K562 (cell line): ENCODE measurements around the gene LRRTM3. TPM values are rescaled to one million over a fixed set of nuclear protein-coding genes. Genes with fewer than 3 reads are reported as not detected.

Source experiments
- ATAC-seq: fragments of 200-7000 bp; cut with Tn5 transposase; 3 replicates; pipeline ENCODE4 v1.9.1; 2020; ENCODE audit warnings: moderate library complexity
- BruUV-seq: library from RNA; stranded (reverse); fragments of 400-500 nt; replicated peaks from 2 replicates; lab custom pipeline; 2021; lab: Mats Ljungman, UMichigan
- CTCF ChIA-PET: fragments of 300-600 bp; formaldehyde crosslinking; extraction: SDS; loops from one replicate; lab custom pipeline; 2021; ENCODE audit warnings: low intra/inter-chr PET ratio; lab: Yijun Ruan, JAX
- POLR2A ChIA-PET: fragments of 300-600, 350-650 bp; sonication (Branson Sonifier 250); formaldehyde crosslinking; extraction: SDS; loops from one replicate; lab custom pipeline; 2021; ENCODE audit warnings: antibody characterized with exemption, inconsistent platforms; lab: Yijun Ruan, JAX
- DNase-seq, 4 experiments: peaks; one replicate each; pipeline versions ENCODE4 v3.0.0 to v3.0.0-alpha.2; 2011 to 2018; ENCODE audit warnings: low spot score in 3 of 4, mixed read lengths in 3 of 4; ENCODE audit errors: extremely low read depth in 1 of 4
- FAIRE-seq: peaks from 2 replicates; lab custom pipeline; 2011; peaks lifted over from hg19 to GRCh38; lab: Jason Lieb, UNC
- H2AFZ ChIP-seq: 2 replicates; pipeline ENCODE4 v1.6.0; 2011; ENCODE audit warnings: low read depth, low read length, control low read depth, inconsistent platforms
- H3K27ac ChIP-seq: fragments of 200-600 bp; 3 replicates; pipeline ENCODE4 v1.8.0; 2011; ENCODE audit warnings: low read depth, mild to moderate bottlenecking, control low read depth, inconsistent platforms, low read length, moderate library complexity, mixed read lengths; ENCODE audit errors: extremely low read depth
- H3K27me3 ChIP-seq, 2 experiments: fragments of 300-600 bp in 1 of 2; 2 replicates in 1 of 2; 3 replicates in 1 of 2; pipeline versions ENCODE4 v1.6.0 to v1.8.0; 2011; ENCODE audit warnings: inconsistent platforms in 2 of 2, low read length in 2 of 2, mild to moderate bottlenecking in 1 of 2, mixed read lengths in 1 of 2, moderate library complexity in 1 of 2; ENCODE audit not compliant: control insufficient read depth in 2 of 2, insufficient read depth in 2 of 2
- H3K36me3 ChIP-seq: fragments of 300-600 bp; 3 replicates; pipeline ENCODE4 v1.8.0; 2011; ENCODE audit warnings: mild to moderate bottlenecking, low read length, inconsistent platforms; ENCODE audit not compliant: control insufficient read depth, insufficient read depth
- H3K4me1 ChIP-seq, 2 experiments: fragments of 200-600 bp in 1 of 2; replicated peaks in 1 of 2; 2 replicates in 1 of 2; 3 replicates in 1 of 2; pipeline versions ENCODE4 v1.5.1 to v1.8.0; 2011; ENCODE audit warnings: inconsistent platforms in 2 of 2, low read length in 2 of 2, mild to moderate bottlenecking in 1 of 2, mixed read lengths in 1 of 2, moderate library complexity in 1 of 2; ENCODE audit not compliant: control insufficient read depth in 2 of 2, insufficient read depth in 2 of 2
- H3K4me2 ChIP-seq: 2 replicates; pipeline ENCODE4 v1.6.1; 2011; ENCODE audit warnings: low read length, control low read depth, inconsistent platforms, mixed read lengths; ENCODE audit not compliant: insufficient read depth
- H3K4me3 ChIP-seq: fragments of 200-600 bp; sonication (generic), shearing (Covaris generic); 2 replicates; pipeline ENCODE4 v1.5.1; 2016; ENCODE audit warnings: control low read depth, inconsistent platforms
- H3K79me2 ChIP-seq: fragments of 200-600 bp; 3 replicates; pipeline ENCODE4 v1.8.0; 2011; ENCODE audit warnings: low read length, inconsistent platforms; ENCODE audit not compliant: control insufficient read depth, insufficient read depth
- H3K9ac ChIP-seq, 2 experiments: 2 replicates each; pipeline versions ENCODE4 v1.6.0 to v1.6.1; 2011; ENCODE audit warnings: low read depth in 2 of 2, low read length in 2 of 2, control low read depth in 1 of 2, inconsistent platforms in 1 of 2, mild to moderate bottlenecking in 1 of 2, mixed read lengths in 1 of 2; ENCODE audit not compliant: insufficient read depth in 1 of 2
- H3K9me1 ChIP-seq: one replicate; pipeline ENCODE4 v1.6.0; 2011; ENCODE audit warnings: inconsistent platforms, mild to moderate bottlenecking, low read length, moderate library complexity; ENCODE audit not compliant: control insufficient read depth, insufficient read depth
- H3K9me3 ChIP-seq: replicated peaks from 2 replicates; pipeline ENCODE4 v1.5.1; 2011; ENCODE audit warnings: low read depth, low read length, inconsistent platforms; ENCODE audit not compliant: control insufficient read depth, insufficient read depth
- H4K20me1 ChIP-seq: replicated peaks from 2 replicates; pipeline ENCODE4 v1.6.1; 2011; ENCODE audit warnings: low read length, inconsistent platforms, mixed read lengths; ENCODE audit not compliant: control insufficient read depth, insufficient read depth
- ATF1 ChIP-seq, 2 experiments: fragments of 450-650 bp in 1 of 2; IDR thresholded peaks; 2 replicates each; pipeline ENCODE4 v1.6.1; 2016; ENCODE audit warnings: missing compliant biosample characterization in 1 of 2, missing genetic modification characterization in 1 of 2
- RHOXF2B ChIP-seq: fragments of 250-450 bp; sonication (Bioruptor Pico); conservative IDR thresholded peaks from 2 replicates; pipeline ENCODE4 v1.5.1; 2021
- TOE1 ChIP-seq, 2 experiments: fragments of 450-650 bp in 1 of 2; sonication (generic) in 1 of 2; formaldehyde crosslinking in 1 of 2; IDR thresholded peaks; 2 replicates each; pipeline versions ENCODE4 v1.7.1 to v1.8.0; 2016 to 2022; ENCODE audit warnings: borderline replicate concordance in 2 of 2, mild to moderate bottlenecking in 2 of 2, antibody characterized with exemption in 1 of 2, inconsistent platforms in 1 of 2, low read depth in 1 of 2, missing genetic modification reagents in 1 of 2, moderate library complexity in 1 of 2
- VEZF1 ChIP-seq: fragments of 200-800 bp; sonication (Bioruptor generic); IDR thresholded peaks from 2 replicates; pipeline ENCODE4 v1.6.1; 2017; ENCODE audit warnings: missing genetic modification characterization, missing compliant biosample characterization
- YY1 ChIP-seq, 3 experiments: IDR thresholded peaks; 2 replicates each; pipeline ENCODE4 v1.6.1; 2011; ENCODE audit warnings: low read length in 2 of 3, mild to moderate bottlenecking in 2 of 3, moderate library complexity in 2 of 3, borderline replicate concordance in 1 of 3, control low read depth in 1 of 3, low read depth in 1 of 3; ENCODE audit not compliant: insufficient read depth in 3 of 3, insufficient replicate concordance in 2 of 3, control insufficient read depth in 1 of 3, insufficient read length in 1 of 3; ENCODE audit errors: extremely low read depth in 1 of 3
- ZNF232 ChIP-seq: sonication (generic); formaldehyde crosslinking; IDR thresholded peaks from 2 replicates; pipeline ENCODE4 v1.8.0; 2022; ENCODE audit warnings: mild to moderate bottlenecking, missing genetic modification reagents
- ZNF395 ChIP-seq: fragments of 200-800 bp; sonication (Bioruptor generic); IDR thresholded peaks from 2 replicates; pipeline ENCODE4 v1.6.1; 2017; ENCODE audit warnings: missing genetic modification characterization, missing compliant biosample characterization
- WGBS: fragments of 100-300 bp; shearing (Covaris generic); methylation state at CpG from one replicate; pipeline ENCODE4 v1.1.6; 2016; ENCODE audit warnings: low coverage, mixed read lengths; ENCODE audit not compliant: insufficient coverage; ENCODE audit errors: missing lambda C conversion rate; 5-methylcytosine and 5-hydroxymethylcytosine counted together
- in situ Hi-C: fragments of 300-500 bp; cut with MboI; formaldehyde crosslinking; loops from 4 replicates; pipeline ENCODE4 v1.15.0; 2018; ENCODE audit warnings: inconsistent platforms, mixed read lengths
- intact Hi-C: fragments of 100-400 bp; cut with micrococcal nuclease; formaldehyde crosslinking; loops from 2 replicates; pipeline ENCODE4 v1.14.2; 2022
- polyA plus RNA-seq, 8 experiments: library from polyadenylated mRNA; depleted of rRNA in 4 of 8; stranded (reverse) in 5 of 8; unstranded in 3 of 8; fragments of >200 nt; fragmentation: Nextera tagmentation in 2 of 8; fragmentation: Illumina TruSeq in 1 of 8; extraction: Ambion mirVana in 2 of 8; extraction: Trizol in 1 of 8; gene quantifications; 2 replicates each; pipeline versions ENCODE4 v1.2.1 to v1.2.3, GENCODE V29; 2011 to 2014; ENCODE audit warnings: inconsistent platforms in 1 of 8, missing spikeins in 1 of 8
- total RNA-seq, 7 experiments: library from RNA; depleted of rRNA in 6 of 7; stranded (reverse); fragments of >200 nt in 6 of 7; fragmentation: Illumina TruSeq in 2 of 7; extraction: Trizol in 2 of 7; gene quantifications; 2 replicates each; pipeline versions ENCODE4 v1.2.1 to v1.2.3, GENCODE V29; 2011 to 2021; ENCODE audit warnings: low replicate concordance in 1 of 7

Gene LRRTM3
- total and polyA plus RNA-seq, 9 of the 15 experiments (the other 6 are each of a cell fraction or from before 2014, with no cell fraction given): not detected

GRCh38 chr10:67127441-67127840 is 201.6 kb downstream of the LRRTM3 start:
- no peaks in the 10 kb centered on the region for H3K36me3 ChIP-seq
- ATAC-seq (no peak), FAIRE-seq (no peak), DNase-seq (no peak)
- H4K20me1 ChIP-seq: no peaks in the 10 kb centered on the region
- H3K27ac ChIP-seq: no peak overlapping the region
- no peak overlapping the region for H3K4me3 ChIP-seq
- no peaks in the 10 kb centered on the region for H3K27me3 ChIP-seq
- no peaks in the 10 kb centered on the region for H3K79me2 ChIP-seq
- no peaks in the 10 kb centered on the region for H3K9me3 ChIP-seq
- H2AFZ ChIP-seq: no peak overlapping the region
- no TSS peak for BruUV-seq
- ChIA-PET POLR2A (no interaction called here), CTCF (no interaction called here)
- intact Hi-C loops: no loop called here
- no peaks in the 10 kb centered on the region for H3K9me1 ChIP-seq
- WGBS: 0% methylated on average over 2 of the region's 2 CpGs
- no peak overlapping the region for H3K4me2 ChIP-seq
- in situ Hi-C loops: no loop called here
- H3K9ac ChIP-seq: no peak overlapping the region
- no peaks in the 10 kb centered on the region for H3K4me1 ChIP-seq
- no peak for TF ChIP-seq ATF1 (CRISPR knock-in tag; IDR thresholded peaks at IDR 0.05)
- TF ChIP-seq ATF1 (tag; IDR thresholded peaks at IDR 0.05): no peak
- TF ChIP-seq YY1 (IDR thresholded peaks at IDR 0.05; ENCODE audit: borderline replicate concordance in 1 of 3, control insufficient read depth in 1 of 3, extremely low read depth in 1 of 3, insufficient read depth in 3 of 3, insufficient read length in 1 of 3, insufficient replicate concordance in 2 of 3, low read depth in 1 of 3, low read length in 2 of 3): no peak
- no peak for TF ChIP-seq ZNF395 (CRISPR knock-in tag)
- TF ChIP-seq VEZF1: no peak
- TF ChIP-seq RHOXF2B (CRISPR knock-in tag): no peak
- no peak for TF ChIP-seq ZNF232
- TF ChIP-seq TOE1 (IDR thresholded peaks at IDR 0.05; ENCODE audit: borderline replicate concordance): no peak
- no peak for TF ChIP-seq TOE1 (CRISPR knock-in tag; IDR thresholded peaks at IDR 0.05; ENCODE audit: borderline replicate concordance, low read depth)
